A549 treated with CpdA at 1 μM for 4 hours (cell line): ENCODE measurements around the gene WIPF1. TPM values are rescaled to one million over a fixed set of nuclear protein-coding genes. Genes with fewer than 3 reads are reported as not detected.

Experiments
- total RNA-seq: library from RNA; stranded (reverse); fragments of 200-300 nt; extraction: Qiagen RNA extraction; gene quantifications from 5 replicates; pipeline ENCODE4 v1.2.3, GENCODE V29; 2022; ENCODE audit warnings: low read depth

WIPF1 gene, protein sequence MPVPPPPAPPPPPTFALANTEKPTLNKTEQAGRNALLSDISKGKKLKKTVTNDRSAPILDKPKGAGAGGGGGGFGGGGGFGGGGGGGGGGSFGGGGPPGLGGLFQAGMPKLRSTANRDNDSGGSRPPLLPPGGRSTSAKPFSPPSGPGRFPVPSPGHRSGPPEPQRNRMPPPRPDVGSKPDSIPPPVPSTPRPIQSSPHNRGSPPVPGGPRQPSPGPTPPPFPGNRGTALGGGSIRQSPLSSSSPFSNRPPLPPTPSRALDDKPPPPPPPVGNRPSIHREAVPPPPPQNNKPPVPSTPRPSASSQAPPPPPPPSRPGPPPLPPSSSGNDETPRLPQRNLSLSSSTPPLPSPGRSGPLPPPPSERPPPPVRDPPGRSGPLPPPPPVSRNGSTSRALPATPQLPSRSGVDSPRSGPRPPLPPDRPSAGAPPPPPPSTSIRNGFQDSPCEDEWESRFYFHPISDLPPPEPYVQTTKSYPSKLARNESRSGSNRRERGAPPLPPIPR
- 12.8 to 23.4 TPM (median 19.3 TPM) in 5 replicates for total RNA-seq

DNA sequence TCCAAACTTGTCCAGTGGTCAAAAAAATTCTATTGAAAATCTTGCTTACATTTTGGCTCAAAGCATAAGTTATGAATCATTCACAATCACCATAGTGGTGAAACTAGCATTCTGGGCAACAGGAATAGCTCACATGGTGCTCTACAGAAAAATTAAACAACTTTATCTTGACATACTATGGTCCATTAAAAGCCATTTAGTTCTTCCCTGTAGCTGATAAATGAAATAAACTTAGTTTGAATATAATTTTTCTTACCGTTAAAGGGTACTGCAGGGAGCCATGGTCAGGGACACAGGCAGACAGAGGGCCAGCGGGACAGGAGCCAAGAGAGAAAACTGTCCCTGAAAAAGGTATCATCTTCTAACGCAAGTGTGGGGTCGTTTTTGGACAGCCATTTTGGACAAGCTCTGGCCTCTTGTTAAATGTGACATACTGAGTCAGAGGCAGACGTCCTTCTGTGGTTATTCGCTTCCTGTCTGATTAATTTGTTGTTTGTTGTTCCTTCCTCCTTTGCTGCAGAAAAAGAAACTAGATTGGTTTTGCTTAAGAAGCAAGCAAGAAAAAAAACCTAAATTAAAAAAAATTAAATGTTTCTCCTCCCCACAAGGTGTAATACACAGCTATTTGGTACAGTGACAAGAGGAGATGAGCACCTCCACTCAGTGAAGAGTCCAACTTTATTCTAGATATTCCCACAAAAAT, at the start of gene WIPF1:
TSS of gene WIPF1 (minus strand) at position 460 of the 703 bp plus-strand sequence. CDS start 12,231 bp downstream, outside the sequence.

Other genes starting within 250 kb of the WIPF1 start
- gene SCRN3, start 202.1 kb downstream of the WIPF1 start, total RNA-seq, result 12.9 to 17.1 TPM (median 14.0 TPM) in 5 replicates
- gene GPR155, start 110.8 kb downstream of the WIPF1 start, total RNA-seq, result 0.24 to 0.77 TPM (median 0.29 TPM) in 5 replicates
- gene CHRNA1, start 166.7 kb upstream of the WIPF1 start, total RNA-seq, result not detected in 5 replicates